ACC112 (cell line): ENCODE data around the gene ANKRD17.

Experiments used
- H2AFZ ChIP-seq: fragments of 200-600 bp; sonication (generic); one replicate; pipeline ENCODE4 v1.6.0; 2017; ENCODE audit warnings: antibody characterized with exemption, low read length; ENCODE audit not compliant: unreplicated experiment
- H3K27ac ChIP-seq: fragments of 200-600 bp; sonication (generic); 2 replicates; pipeline ENCODE4 v1.5.1; 2014; ENCODE audit warnings: low read depth, mild to moderate bottlenecking, antibody characterized with exemption, low read length, moderate library complexity
- H3K27me3 ChIP-seq: fragments of 200-600 bp; sonication (generic); 2 replicates; pipeline ENCODE4 v1.6.1; 2014; ENCODE audit warnings: mild to moderate bottlenecking, antibody characterized with exemption, low read length, moderate library complexity, mixed read lengths; ENCODE audit not compliant: insufficient read depth
- H3K36me3 ChIP-seq: fragments of 200-600 bp; sonication (generic); 2 replicates; pipeline ENCODE4 v1.6.1; 2016; ENCODE audit warnings: mild to moderate bottlenecking, antibody characterized with exemption, low read length, moderate library complexity, mixed read lengths; ENCODE audit not compliant: insufficient read depth
- H3K4me1 ChIP-seq: fragments of 200-600 bp; sonication (generic); one replicate; pipeline ENCODE4 v1.6.1; 2016; ENCODE audit warnings: low read length, mixed read lengths; ENCODE audit not compliant: insufficient read depth, unreplicated experiment, control insufficient read depth
- H3K4me3 ChIP-seq: fragments of 200-600 bp; sonication (generic); 2 replicates; pipeline ENCODE4 v1.5.1; 2014; ENCODE audit warnings: mild to moderate bottlenecking, low read depth, low read length
- H3K79me2 ChIP-seq: fragments of 200-600 bp; sonication (generic); one replicate; pipeline ENCODE4 v1.6.0; 2016; ENCODE audit warnings: low read length; ENCODE audit not compliant: control insufficient read depth, unreplicated experiment, insufficient read depth

ANKRD17 gene

DNA sequence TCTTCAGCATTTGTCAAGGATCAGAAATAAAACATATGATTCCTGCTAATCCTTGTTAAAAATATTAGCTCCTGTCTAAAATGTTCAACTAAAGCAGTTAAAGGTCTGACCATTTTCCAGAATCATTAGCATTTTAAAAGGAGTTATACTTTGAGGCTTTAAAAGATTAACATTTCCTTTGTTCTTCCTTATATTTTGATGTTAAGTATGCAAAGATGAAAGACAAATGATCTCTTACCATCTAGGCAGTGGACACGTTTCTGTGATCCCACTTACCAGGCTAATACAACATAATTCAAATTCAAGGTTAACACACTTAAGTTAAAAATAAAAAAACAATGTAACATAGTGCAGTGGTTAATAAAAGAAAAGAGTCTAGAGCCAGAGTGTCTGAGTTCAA lies 127.3 kb downstream of the ANKRD17 start:
- Histone ChIP-seq H3K27me3 (no peaks in the 10 kb centered on the region), H3K27ac (no peak overlapping the region), H3K4me3 (no peak overlapping the region), H3K36me3 (peaks cover 23% of the 10 kb centered on the region), H2AFZ (no peak overlapping the region), H3K4me1 (no peaks in the 10 kb centered on the region), H3K79me2 (no peaks in the 10 kb centered on the region)

DNA sequence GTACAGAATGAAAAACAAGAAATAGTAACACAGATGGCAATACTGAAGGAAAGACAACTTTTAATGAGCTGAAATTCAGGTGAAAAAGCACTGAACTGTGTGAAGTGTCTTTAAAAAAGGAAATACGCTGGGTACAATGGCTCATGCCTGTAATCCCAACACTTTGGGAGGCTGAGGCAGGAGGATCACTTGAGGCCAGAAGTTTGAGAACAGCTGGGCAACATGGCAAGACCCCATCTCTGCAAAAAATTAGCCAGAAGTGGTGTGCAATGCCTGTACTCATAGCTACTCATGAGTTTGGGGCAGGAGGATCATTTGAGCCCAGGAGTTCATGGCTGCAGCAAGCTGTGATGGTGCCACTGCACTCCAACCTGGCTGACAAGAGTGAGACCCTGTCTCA lies 129.3 kb downstream of the ANKRD17 start:
- Histone ChIP-seq H3K4me1 (no peaks in the 10 kb centered on the region), H3K27me3 (no peaks in the 10 kb centered on the region), H3K79me2 (no peaks in the 10 kb centered on the region), H3K36me3 (peaks cover 17% of the 10 kb centered on the region), H3K27ac (no peak overlapping the region), H2AFZ (no peak overlapping the region), H3K4me3 (no peak overlapping the region)

DNA sequence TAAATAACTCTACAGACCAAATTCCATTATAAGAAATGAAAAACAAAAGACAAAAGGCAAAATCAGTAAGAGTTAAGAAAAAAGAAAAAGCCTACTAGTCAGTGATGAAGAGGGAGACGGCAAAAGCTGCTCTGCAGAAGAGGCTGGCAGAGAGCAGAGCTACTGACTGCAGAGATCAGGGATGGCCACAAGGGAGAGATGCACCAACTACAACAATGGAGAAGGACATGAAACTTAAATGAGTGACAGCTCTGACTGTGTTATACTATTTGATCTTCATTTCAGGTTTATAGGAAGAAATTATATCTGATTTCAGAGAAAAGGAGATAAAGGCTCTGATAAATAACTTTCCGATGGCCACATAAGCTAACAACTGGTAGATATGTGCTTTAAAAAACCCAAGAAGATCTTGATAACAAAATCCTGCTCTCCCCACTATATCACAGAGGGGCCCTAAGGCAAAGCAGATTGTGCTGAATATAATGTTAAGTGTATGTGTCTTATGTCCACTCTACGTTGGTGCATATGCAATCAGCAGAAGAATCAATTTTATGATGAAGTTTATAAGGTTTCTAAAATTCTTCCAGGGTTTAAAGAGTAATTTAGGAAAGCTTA lies 130.7 kb downstream of the ANKRD17 start:
- no peaks in the 10 kb centered on the region for H3K4me1 ChIP-seq
- H2AFZ ChIP-seq, result no peak overlapping the region
- H3K79me2 ChIP-seq, result no peaks in the 10 kb centered on the region
- no peak overlapping the region for H3K27ac ChIP-seq
- no peak overlapping the region for H3K4me3 ChIP-seq
- H3K36me3 ChIP-seq, result peaks cover 16% of the 10 kb centered on the region
- H3K27me3 ChIP-seq, result no peaks in the 10 kb centered on the region

DNA sequence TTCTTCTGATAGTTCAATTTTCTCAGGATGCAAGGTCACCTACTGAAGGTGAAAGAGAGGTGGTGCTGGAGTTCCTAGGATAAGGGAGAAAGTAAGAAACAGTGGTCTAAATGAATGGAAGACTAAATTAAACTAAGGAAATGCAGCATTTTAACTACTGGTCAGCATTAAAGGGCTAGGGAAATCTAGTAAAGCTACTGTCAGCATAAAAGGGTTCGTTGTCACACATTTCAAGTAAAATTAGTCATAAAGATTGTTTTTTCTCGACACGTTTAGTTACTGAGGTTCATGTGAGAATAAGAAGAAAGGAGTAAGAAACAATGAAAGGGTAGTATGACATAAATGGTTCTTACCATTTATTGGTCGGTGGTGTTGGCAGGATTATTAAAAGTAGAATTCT lies 149.1 kb downstream of the ANKRD17 start:
- Histone ChIP-seq H3K79me2 (no peaks in the 10 kb centered on the region), H2AFZ (no peak overlapping the region), H3K4me3 (no peak overlapping the region), H3K36me3 (peaks cover 20% of the 10 kb centered on the region), H3K27me3 (no peaks in the 10 kb centered on the region), H3K27ac (no peak overlapping the region), H3K4me1 (no peaks in the 10 kb centered on the region)

DNA sequence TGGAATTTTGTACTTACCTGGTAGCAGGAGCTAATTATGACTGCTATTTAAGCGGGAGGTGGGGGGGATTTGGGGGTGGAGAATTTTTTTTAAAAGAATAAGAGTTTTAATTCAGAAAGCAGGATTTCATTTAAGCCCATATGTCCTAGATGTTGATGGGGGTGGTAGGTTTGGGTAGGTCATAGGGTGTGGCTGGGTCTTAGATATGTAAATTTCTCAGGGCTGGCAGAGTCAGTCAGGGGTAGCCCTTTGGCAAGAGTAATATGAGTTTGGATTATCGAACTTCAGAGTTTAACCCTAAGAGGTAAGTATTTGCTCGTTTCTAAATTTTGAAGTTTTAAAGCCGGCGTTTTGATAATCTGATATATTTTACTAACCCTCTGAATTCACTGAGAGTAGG lies 153.9 kb downstream of the ANKRD17 start:
- Histone ChIP-seq H3K4me1 (no peaks in the 10 kb centered on the region), H2AFZ (no peak overlapping the region), H3K79me2 (no peaks in the 10 kb centered on the region), H3K27me3 (no peaks in the 10 kb centered on the region), H3K36me3 (peaks cover 20% of the 10 kb centered on the region), H3K4me3 (no peak overlapping the region), H3K27ac (no peak overlapping the region)

DNA sequence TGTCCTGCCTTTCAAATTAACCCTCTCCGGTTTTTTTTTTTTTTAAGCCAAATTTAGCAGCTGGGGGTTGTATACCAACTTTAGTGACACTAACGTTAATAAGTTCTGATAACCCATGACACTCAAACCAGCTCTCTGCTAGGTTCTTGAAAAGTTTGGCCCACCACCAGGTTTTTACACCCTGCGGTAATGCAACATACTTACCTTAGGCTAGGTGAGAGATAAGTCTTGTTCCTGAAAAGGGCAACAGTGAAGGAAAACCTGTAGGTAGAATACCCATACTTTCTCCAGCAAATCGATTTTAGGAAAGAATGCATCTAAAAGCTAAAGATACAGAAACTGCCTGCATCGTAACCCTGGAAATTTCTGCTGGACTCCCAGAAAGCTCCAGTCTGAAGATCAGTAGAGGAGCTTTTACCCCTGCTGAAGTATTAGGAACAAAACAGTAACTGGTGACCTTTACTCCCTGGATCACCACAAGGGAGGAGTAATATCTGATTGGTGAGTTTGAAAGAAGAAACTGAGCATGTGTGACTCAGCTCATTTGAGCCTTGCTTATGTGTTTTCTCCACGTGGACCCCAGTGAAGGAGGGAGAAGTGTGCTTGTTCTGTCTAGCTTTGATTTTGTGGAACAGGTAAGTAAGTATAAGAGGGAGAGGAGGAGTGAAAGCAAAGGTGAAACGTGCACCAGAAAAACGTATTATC lies 154.6 kb downstream of the ANKRD17 start:
- Histone ChIP-seq H3K79me2 (no peaks in the 10 kb centered on the region), H3K4me1 (no peaks in the 10 kb centered on the region), H3K4me3 (no peak overlapping the region), H3K27ac (no peak overlapping the region), H3K36me3 (peaks cover 14% of the 10 kb centered on the region), H3K27me3 (no peaks in the 10 kb centered on the region), H2AFZ (no peak overlapping the region)

DNA sequence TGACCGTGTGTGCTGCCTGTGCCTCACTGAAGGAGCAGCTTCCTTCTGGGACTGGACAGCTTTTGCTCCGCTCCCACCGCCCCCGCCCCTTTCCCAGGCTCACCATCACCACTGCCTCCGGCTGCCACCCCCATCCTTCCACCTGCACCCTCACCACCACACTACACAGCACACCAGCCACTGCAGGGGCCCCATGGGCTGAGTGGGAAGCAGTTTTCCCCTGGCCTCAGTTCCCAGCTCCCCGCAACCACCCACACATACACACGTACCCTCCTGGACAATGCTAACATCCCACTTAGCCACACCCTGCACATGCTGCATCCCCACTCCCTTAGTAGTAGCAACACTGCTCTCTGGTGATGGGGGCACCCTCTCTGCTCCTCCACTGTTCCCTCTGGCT lies 159.5 kb downstream of the ANKRD17 start:
- no peaks in the 10 kb centered on the region for H3K27me3 ChIP-seq
- H3K79me2 ChIP-seq, result no peaks in the 10 kb centered on the region
- no peak overlapping the region for H2AFZ ChIP-seq
- H3K36me3 ChIP-seq, result peaks cover 29% of the 10 kb centered on the region
- H3K4me1 ChIP-seq, result no peaks in the 10 kb centered on the region
- no peak overlapping the region for H3K4me3 ChIP-seq
- no peak overlapping the region for H3K27ac ChIP-seq

DNA sequence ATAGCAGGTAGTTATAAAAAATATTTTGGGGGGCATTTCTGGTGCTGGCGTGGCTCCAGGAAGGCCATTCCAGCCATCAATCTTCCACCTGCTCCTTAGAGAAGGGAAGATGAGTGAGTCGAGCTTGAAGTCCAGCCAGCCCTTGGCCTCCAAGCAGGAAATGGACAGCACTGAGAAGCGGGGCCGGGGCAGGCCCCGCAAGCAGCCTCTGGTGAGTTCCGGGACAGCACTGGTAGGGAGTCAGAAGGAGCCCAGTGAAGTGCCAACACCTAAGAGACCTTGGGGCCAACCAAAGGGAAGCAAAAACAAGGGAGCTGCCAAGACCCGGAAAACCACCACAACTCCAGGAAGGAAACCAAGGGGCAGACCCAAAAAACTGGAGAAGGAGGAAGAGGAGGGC lies 159.9 kb downstream of the ANKRD17 start:
- Histone ChIP-seq H2AFZ (no peak overlapping the region), H3K4me3 (no peak overlapping the region), H3K27ac (no peak overlapping the region), H3K36me3 (peaks cover 33% of the 10 kb centered on the region), H3K4me1 (no peaks in the 10 kb centered on the region), H3K27me3 (no peaks in the 10 kb centered on the region), H3K79me2 (no peaks in the 10 kb centered on the region)

DNA sequence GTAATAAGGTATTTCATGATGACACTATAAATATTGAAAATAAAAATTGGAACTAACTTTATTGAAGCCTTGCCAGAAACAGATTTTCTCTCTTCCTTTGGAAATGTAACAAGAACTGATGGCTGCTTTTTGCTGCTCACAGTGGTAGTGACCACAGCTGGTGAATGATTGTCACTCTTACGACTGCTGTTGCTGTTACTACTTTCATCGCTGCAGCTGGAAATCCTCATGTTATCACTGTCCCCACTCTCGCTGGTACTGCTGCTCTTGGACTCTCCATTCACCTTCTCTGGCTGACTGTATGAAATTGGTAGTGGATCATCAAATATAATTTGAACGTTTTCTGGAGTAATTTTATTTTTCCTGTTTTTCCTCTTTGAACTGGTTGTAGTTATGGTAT lies 160.6 kb downstream of the ANKRD17 start:
- Histone ChIP-seq H2AFZ (no peak overlapping the region), H3K79me2 (no peaks in the 10 kb centered on the region), H3K4me1 (no peaks in the 10 kb centered on the region), H3K27me3 (no peaks in the 10 kb centered on the region), H3K27ac (no peak overlapping the region), H3K4me3 (no peak overlapping the region), H3K36me3 (peaks cover 33% of the 10 kb centered on the region)

DNA sequence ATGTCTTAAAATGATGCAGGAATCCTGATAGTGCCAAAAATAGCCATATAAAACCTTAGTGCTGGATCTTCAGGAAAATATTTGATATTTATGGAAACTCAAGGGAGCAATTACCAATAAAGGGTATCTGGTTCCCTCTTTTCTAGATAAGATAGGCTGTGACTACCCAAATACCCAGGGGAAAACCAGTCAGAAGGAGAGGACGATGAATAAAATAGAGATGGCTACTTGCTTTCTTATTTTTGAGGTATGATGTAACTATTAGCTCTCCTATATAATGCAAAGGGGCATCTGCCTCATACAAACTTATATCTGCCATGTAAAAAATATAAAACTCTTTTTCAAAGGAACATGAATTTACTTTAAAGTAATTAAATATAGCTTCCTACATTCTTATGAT lies 165.7 kb downstream of the ANKRD17 start:
- Histone ChIP-seq H3K36me3 (peaks cover 37% of the 10 kb centered on the region), H3K79me2 (peaks cover 3% of the 10 kb centered on the region), H2AFZ (no peak overlapping the region), H3K27me3 (no peaks in the 10 kb centered on the region), H3K4me1 (no peaks in the 10 kb centered on the region), H3K27ac (no peak overlapping the region), H3K4me3 (no peak overlapping the region)

DNA sequence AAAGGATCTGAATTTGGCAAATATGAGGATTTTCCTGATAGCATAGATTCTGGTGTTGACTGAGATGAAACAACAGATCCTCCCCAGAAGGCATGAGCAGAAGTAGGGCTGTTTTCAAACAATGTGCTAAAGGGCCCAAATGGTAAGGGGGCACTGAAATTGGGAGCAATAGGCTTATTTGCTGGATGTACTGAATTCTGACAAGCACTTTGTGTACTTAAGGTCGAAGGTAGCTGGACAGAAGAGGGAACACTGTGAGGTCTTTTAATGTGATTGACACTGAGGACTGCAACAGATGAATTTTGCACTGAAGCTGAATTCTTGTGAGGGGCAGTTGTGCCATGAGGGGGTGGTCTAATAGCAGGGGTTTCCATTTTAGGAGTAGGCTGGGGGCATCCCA lies 167.9 kb downstream of the ANKRD17 start:
- H3K79me2 ChIP-seq, result peaks cover 13% of the 10 kb centered on the region
- no peaks in the 10 kb centered on the region for H3K27me3 ChIP-seq
- no peak overlapping the region for H3K27ac ChIP-seq
- H3K4me1 ChIP-seq, result no peaks in the 10 kb centered on the region
- no peak overlapping the region for H3K4me3 ChIP-seq
- no peak overlapping the region for H2AFZ ChIP-seq
- peaks cover 36% of the 10 kb centered on the region for H3K36me3 ChIP-seq
